ENCODE data around the gene MTMR3. TPM values are rescaled to one million over a fixed set of nuclear protein-coding genes. Genes with fewer than 3 reads are reported as not detected.

Gene MTMR3
- total RNA-seq, 1 donor from 2014 or later: 51.7 TPM

DNA sequence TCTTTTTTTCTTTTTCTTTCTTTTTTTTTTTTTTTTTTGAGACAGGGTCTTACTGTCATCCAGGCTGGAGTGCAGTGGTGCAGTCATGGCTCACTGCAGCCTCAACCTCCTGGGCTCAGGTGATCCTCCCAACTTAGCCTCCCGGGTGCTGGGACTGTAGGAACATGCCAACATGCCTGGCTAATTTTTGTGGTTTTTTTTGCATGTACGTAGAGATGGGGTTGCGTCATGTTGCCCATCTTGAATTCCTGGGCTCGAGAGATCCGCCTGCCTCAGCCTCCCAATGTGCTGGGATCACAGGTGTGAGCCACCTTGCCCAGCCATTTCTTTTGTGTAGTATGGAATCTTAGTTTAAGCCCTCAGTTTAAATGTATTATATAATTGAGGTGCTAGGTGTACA lies 20.4 kb downstream of the MTMR3 start:
- H3K27ac Mint-ChIP-seq (ENCODE audit: unreplicated experiment): no peak overlapping the region

DNA sequence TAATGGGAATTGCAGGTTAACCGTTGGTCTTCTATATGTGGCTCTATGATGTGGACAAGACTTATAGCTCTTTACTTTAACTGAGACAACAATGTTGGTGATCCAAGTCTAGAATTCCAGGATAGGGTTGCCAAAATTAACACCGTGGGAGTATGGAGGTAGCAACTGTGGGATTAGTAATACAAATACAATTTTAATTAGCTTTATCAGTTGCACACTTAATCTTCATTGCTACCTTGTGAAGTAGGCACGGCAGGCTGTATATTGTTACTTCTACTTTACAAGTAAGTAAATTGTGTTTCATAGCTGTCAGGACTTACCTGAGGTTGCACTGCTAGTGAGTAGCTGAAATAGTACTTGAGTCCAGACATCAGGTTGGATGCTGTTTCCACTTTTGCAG lies 21.0 kb downstream of the MTMR3 start:
- Mint-ChIP-seq H3K4me1 (ENCODE audit: low read depth, unreplicated experiment) (peaks cover 4% of the 10 kb centered on the region), H3K27ac (ENCODE audit: unreplicated experiment) (no peak overlapping the region), H3K36me3 (ENCODE audit: unreplicated experiment) (no peaks in the 10 kb centered on the region), H3K9me3 (ENCODE audit: unreplicated experiment) (no peaks in the 10 kb centered on the region), H3K27me3 (ENCODE audit: unreplicated experiment) (peaks cover 2% of the 10 kb centered on the region), H3K4me3 (ENCODE audit: unreplicated experiment) (no peak overlapping the region)
- no peak for DNase-seq
- no peak for TF ChIP-seq CTCF (IDR thresholded peaks at IDR 0.05; ENCODE audit: partially characterized antibody, unreplicated experiment)

More for the DNA sequence above, 20.4 kb downstream of the MTMR3 start:
- Mint-ChIP-seq H3K4me3 (ENCODE audit: unreplicated experiment) (no peak overlapping the region), H3K36me3 (ENCODE audit: unreplicated experiment) (no peaks in the 10 kb centered on the region), H3K27me3 (ENCODE audit: unreplicated experiment) (peaks cover 2% of the 10 kb centered on the region), H3K4me1 (ENCODE audit: low read depth, unreplicated experiment) (peaks cover 4% of the 10 kb centered on the region), H3K9me3 (ENCODE audit: unreplicated experiment) (no peaks in the 10 kb centered on the region)
- no peak for TF ChIP-seq CTCF (IDR thresholded peaks at IDR 0.05; ENCODE audit: partially characterized antibody, unreplicated experiment)
- DNase-seq: no peak

DNA sequence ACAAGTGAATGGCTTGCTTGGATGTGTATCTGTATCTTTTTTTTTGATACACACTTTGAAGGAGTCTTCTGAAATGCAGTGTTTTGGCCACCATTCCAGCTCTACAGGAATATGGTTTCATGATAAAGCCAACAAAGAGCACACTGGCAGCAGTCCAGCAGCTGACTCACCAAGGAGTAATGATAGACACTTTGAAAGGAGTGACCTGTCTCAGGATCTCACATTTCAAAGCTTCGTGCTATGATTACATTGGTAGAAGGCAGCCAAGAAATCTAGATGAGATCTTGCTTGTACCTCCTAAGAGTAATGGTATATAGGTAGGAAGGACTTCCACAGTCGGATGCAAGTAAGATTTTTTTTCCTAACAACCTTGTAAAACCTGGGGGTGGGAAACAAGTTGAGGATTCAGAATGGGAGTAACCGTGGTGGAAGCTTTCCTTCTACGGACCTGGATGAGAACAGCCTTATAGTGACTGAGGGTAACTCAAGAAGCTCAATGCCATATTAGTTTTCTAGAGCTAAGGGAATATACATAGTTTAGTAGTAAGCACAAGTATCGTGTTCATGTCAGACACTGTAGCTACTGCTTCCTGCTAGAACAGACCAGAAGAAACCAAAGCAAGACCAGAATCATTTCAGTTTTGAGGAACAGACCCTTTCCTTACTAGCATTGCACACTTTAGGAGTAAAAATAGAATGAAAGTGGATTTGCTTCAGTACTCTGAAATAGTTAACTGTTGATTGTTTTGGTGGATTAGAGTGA lies 25.0 kb downstream of the MTMR3 start:
- Mint-ChIP-seq H3K4me3 (ENCODE audit: unreplicated experiment) (no peak overlapping the region), H3K27me3 (ENCODE audit: unreplicated experiment) (peaks cover 2% of the 10 kb centered on the region), H3K9me3 (ENCODE audit: unreplicated experiment) (no peaks in the 10 kb centered on the region), H3K36me3 (ENCODE audit: unreplicated experiment) (no peaks in the 10 kb centered on the region), H3K4me1 (ENCODE audit: low read depth, unreplicated experiment) (peaks cover 4% of the 10 kb centered on the region), H3K27ac (ENCODE audit: unreplicated experiment) (no peak overlapping the region)
- no peak for DNase-seq
- TF ChIP-seq CTCF (IDR thresholded peaks at IDR 0.05; ENCODE audit: partially characterized antibody, unreplicated experiment): no peak

DNA sequence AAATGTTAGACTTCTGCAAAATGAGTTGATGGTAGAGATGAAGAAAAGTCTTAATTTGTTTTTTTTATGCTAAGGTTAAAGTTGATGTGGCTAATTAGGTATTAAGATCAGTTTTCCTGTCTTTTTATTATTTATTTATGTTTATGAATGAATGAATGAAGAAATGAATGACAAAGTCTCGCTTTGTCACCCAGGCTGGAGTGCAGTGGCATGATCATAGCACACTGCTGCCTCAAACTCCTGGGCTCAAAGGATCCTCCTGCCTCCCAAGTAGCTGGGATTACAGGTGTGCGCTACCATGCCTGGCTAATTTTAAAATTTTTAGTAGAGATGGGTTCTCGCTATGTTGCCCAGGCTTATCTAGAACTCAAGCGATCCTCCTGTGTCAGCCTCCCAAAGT lies 29.2 kb downstream of the MTMR3 start:
- no peak for TF ChIP-seq CTCF (IDR thresholded peaks at IDR 0.05; ENCODE audit: partially characterized antibody, unreplicated experiment)
- Mint-ChIP-seq H3K4me1 (ENCODE audit: low read depth, unreplicated experiment) (peaks cover 1% of the 10 kb centered on the region), H3K27ac (ENCODE audit: unreplicated experiment) (no peak overlapping the region), H3K36me3 (ENCODE audit: unreplicated experiment) (no peaks in the 10 kb centered on the region), H3K9me3 (ENCODE audit: unreplicated experiment) (no peaks in the 10 kb centered on the region), H3K27me3 (ENCODE audit: unreplicated experiment) (peaks cover 3% of the 10 kb centered on the region), H3K4me3 (ENCODE audit: unreplicated experiment) (no peak overlapping the region)
- DNase-seq: no peak

GRCh38 chr22:29912605-29913398 lies 29.8 kb downstream of the MTMR3 start:
- H3K27ac Mint-ChIP-seq (ENCODE audit: unreplicated experiment): no peak overlapping the region
- no peak for TF ChIP-seq CTCF (IDR thresholded peaks at IDR 0.05; ENCODE audit: partially characterized antibody, unreplicated experiment)
- peaks cover 1% of the 10 kb centered on the region for H3K4me1 Mint-ChIP-seq (ENCODE audit: low read depth, unreplicated experiment)

More at GRCh38 chr22:29912605-29913398, 29.8 kb downstream of the MTMR3 start:
- DNase-seq: no peak
- Mint-ChIP-seq H3K4me3 (ENCODE audit: unreplicated experiment) (no peak overlapping the region), H3K27me3 (ENCODE audit: unreplicated experiment) (peaks cover 3% of the 10 kb centered on the region), H3K9me3 (ENCODE audit: unreplicated experiment) (no peaks in the 10 kb centered on the region), H3K36me3 (ENCODE audit: unreplicated experiment) (no peaks in the 10 kb centered on the region)
